Glomerular endothelial cell (primary cell): ENCODE data around the gene NBEAL2. TPM values are rescaled to one million over a fixed set of nuclear protein-coding genes. Genes with fewer than 3 reads are reported as not detected.

Experiments
- DNase-seq: peaks from one replicate; pipeline ENCODE4 v3.0.0-alpha.2; 2011; ENCODE audit warnings: low read depth, low spot score; ENCODE audit errors: extremely low read depth
- total RNA-seq: library from RNA; depleted of rRNA; stranded (reverse); fragments of >200 nt; gene quantifications from 2 replicates; pipeline ENCODE4 v1.2.3, GENCODE V29; 2015

NBEAL2 gene
- total RNA-seq = 51.7 and 98.0 TPM in 2 replicates

GRCh38 chr3:46978985-46979944 lies at the start of gene NBEAL2:
TSS of gene NBEAL2 (plus strand) at chr3:46979666. CDS start at chr3:46979862, 196 bp downstream.
- no peak for DNase-seq

GRCh38 chr3:46930166-46930944 lies 49.1 kb upstream of the NBEAL2 start:
- no peak for DNase-seq

GRCh38 chr3:46930945-46931403 lies 48.5 kb upstream of the NBEAL2 start:
- DNase-seq = no peak

- DNase-seq = no peak
These were observed 47.7 kb upstream of the NBEAL2 start for GRCh38 chr3:46931631-46932331.

- DNase-seq = no peak
These were observed 46.8 kb upstream of the NBEAL2 start for GRCh38 chr3:46932455-46933225.

- no peak for DNase-seq
These were observed 46.2 kb upstream of the NBEAL2 start for GRCh38 chr3:46933261-46933660.

GRCh38 chr3:46934072-46934471 lies 45.4 kb upstream of the NBEAL2 start:
- no peak for DNase-seq

GRCh38 chr3:46934498-46935167 lies 44.8 kb upstream of the NBEAL2 start:
- no peak for DNase-seq

GRCh38 chr3:46935168-46935858 lies 44.2 kb upstream of the NBEAL2 start:
- DNase-seq = peak; percentile 90

- DNase-seq = no peak
These were observed 43.4 kb upstream of the NBEAL2 start for GRCh38 chr3:46935989-46936558.

GRCh38 chr3:46936733-46937250 lies 42.7 kb upstream of the NBEAL2 start:
- DNase-seq = no peak

GRCh38 chr3:46938118-46938517 lies 41.3 kb upstream of the NBEAL2 start:
- DNase-seq = no peak

- no peak for DNase-seq
These were observed 39.7 kb upstream of the NBEAL2 start for GRCh38 chr3:46939578-46940445.

- no peak for DNase-seq
These were observed 37.4 kb upstream of the NBEAL2 start for GRCh38 chr3:46942076-46942475.

- no peak for DNase-seq
These were observed 36.8 kb upstream of the NBEAL2 start for GRCh38 chr3:46942481-46943236.

- no peak for DNase-seq
These were observed 36.0 kb upstream of the NBEAL2 start for GRCh38 chr3:46943237-46944187.
